Caco-2 (cell line): ENCODE measurements around the gene FASTK. TPM values are rescaled to one million over a fixed set of nuclear protein-coding genes. Genes with fewer than 3 reads are reported as not detected.
"Not testable (repeated sequence)": the region's sequence is repeated elsewhere in the genome, so short reads cannot be mapped to it uniquely, and the experiment has no call there.

Experiments
- BruUV-seq: library from RNA; stranded (reverse); fragments of 400-500 nt; replicated peaks from 2 replicates; lab custom pipeline; 2021; lab: Mats Ljungman, UMichigan
- CTCF ChIA-PET: fragments of 300-600 bp; sonication (Branson Sonifier 250); formaldehyde crosslinking; loops from one replicate; lab custom pipeline; 2022; ENCODE audit warnings: antibody characterized with exemption; lab: Charles Lee
- POLR2A ChIA-PET: fragments of 300-600 bp; sonication (Branson Sonifier 250); formaldehyde crosslinking; loops from one replicate; lab custom pipeline; 2022; ENCODE audit warnings: antibody characterized with exemption; lab: Charles Lee
- DNase-seq, 2 experiments: peaks; one replicate each; pipeline versions ENCODE4 v3.0.0 to v3.0.0-alpha.2; 2020 to 2022
- H3K27me3 ChIP-seq: replicated peaks from 2 replicates; pipeline ENCODE4 v1.6.0; 2011; ENCODE audit warnings: low read length; ENCODE audit not compliant: control insufficient read depth, insufficient read depth
- H3K36me3 ChIP-seq: 2 replicates; pipeline ENCODE4 v1.5.1; 2011; ENCODE audit warnings: low read length; ENCODE audit not compliant: control insufficient read depth, insufficient read depth
- H3K4me1 ChIP-seq: fragments of 250-450 bp; sonication (Bioruptor Pico); 2 replicates; pipeline ENCODE4 v1.5.1; 2020; ENCODE audit warnings: mild to moderate bottlenecking
- H3K4me3 ChIP-seq: 2 replicates; pipeline ENCODE4 v1.5.1; 2011; ENCODE audit warnings: low read depth, mild to moderate bottlenecking, control low read depth, low read length
- H3K9me3 ChIP-seq: fragments of 250-450 bp; sonication (Bioruptor Pico); 2 replicates; pipeline ENCODE4 v1.5.1; 2020; ENCODE audit warnings: mild to moderate bottlenecking, moderate library complexity
- H3K27ac Mint-ChIP-seq: one replicate; pipeline ENCODE4 v1.8.0; 2022; ENCODE audit warnings: mixed read lengths; ENCODE audit not compliant: unreplicated experiment
- H3K27me3 Mint-ChIP-seq: one replicate; pipeline ENCODE4 v1.8.0; 2022; ENCODE audit warnings: mixed read lengths; ENCODE audit not compliant: insufficient read depth, unreplicated experiment
- H3K36me3 Mint-ChIP-seq: one replicate; pipeline ENCODE4 v1.8.0; 2022; ENCODE audit warnings: mild to moderate bottlenecking, mixed read lengths; ENCODE audit not compliant: insufficient read depth, unreplicated experiment
- H3K4me1 Mint-ChIP-seq: one replicate; pipeline ENCODE4 v1.8.0; 2022; ENCODE audit warnings: low read depth, mixed read lengths; ENCODE audit not compliant: unreplicated experiment
- H3K4me3 Mint-ChIP-seq: one replicate; pipeline ENCODE4 v1.8.0; 2022; ENCODE audit warnings: mild to moderate bottlenecking, moderate library complexity, mixed read lengths; ENCODE audit not compliant: unreplicated experiment
- H3K9me3 Mint-ChIP-seq: one replicate; pipeline ENCODE4 v1.8.0; 2022; ENCODE audit warnings: mixed read lengths; ENCODE audit not compliant: unreplicated experiment
- CTCF ChIP-seq, 2 experiments: fragments of 200-600 bp in 1 of 2; IDR thresholded peaks; 1 replicate in 1 of 2; 2 replicates in 1 of 2; pipeline versions ENCODE4 v1.5.1 to v1.8.0; 2011 to 2022; ENCODE audit warnings: antibody characterized with exemption in 1 of 2, control low read depth in 1 of 2, inconsistent platforms in 1 of 2, low read depth in 1 of 2, low read length in 1 of 2, mild to moderate bottlenecking in 1 of 2, moderate library complexity in 1 of 2; ENCODE audit not compliant: insufficient read depth in 1 of 2, severe bottlenecking in 1 of 2, unreplicated experiment in 1 of 2
- intact Hi-C: fragments of 100-400 bp; cut with micrococcal nuclease; formaldehyde crosslinking; loops from one replicate; pipeline ENCODE4 v1.10.0; 2022; ENCODE audit not compliant: unreplicated experiment
- total RNA-seq: library from RNA; stranded (reverse); gene quantifications from 2 replicates; pipeline ENCODE4 v1.2.3, GENCODE V29; 2022

Gene FASTK
- total RNA-seq, 1 experiment from 2014 or later: 114 TPM

- Histone ChIP-seq H3K27me3 (no peaks in the 10 kb centered on the region; the same call in 1 of the 2 replicates), H3K36me3 (no peaks in the 10 kb centered on the region), H3K4me3 (no peak overlapping the region), H3K9me3 (no peaks in the 10 kb centered on the region), H3K4me1 (no peaks in the 10 kb centered on the region)
- H3K27me3 Mint-ChIP-seq: peaks cover 4% of the 10 kb centered on the region
- POLR2A ChIA-PET: interaction anchor here (1.0 kb wide), 1 partner anchor 18 kb away, joined by 3 read pairs; the partner anchor contains the start of gene ABCB8
- intact Hi-C loops: no loop called here
- no peaks in the 10 kb centered on the region for H3K9me3 Mint-ChIP-seq
- no peak for TF ChIP-seq CTCF (IDR thresholded peaks at IDR 0.05; ENCODE audit: insufficient read depth in 1 of 2, low read depth in 1 of 2, low read length in 1 of 2, severe bottlenecking in 1 of 2, unreplicated experiment in 1 of 2)
- no peaks in the 10 kb centered on the region for H3K4me1 Mint-ChIP-seq
- CTCF ChIA-PET: no interaction called here
- H3K4me3 Mint-ChIP-seq: no peak overlapping the region
- no peak for DNase-seq
- H3K27ac Mint-ChIP-seq: no peak overlapping the region
- H3K36me3 Mint-ChIP-seq: no peaks in the 10 kb centered on the region
- BruUV-seq: no TSS peak
These were observed 34.6 kb downstream of the FASTK start for GRCh38 chr7:151045967-151046366.

GRCh38 chr7:151045262-151045661, 35.3 kb downstream of the FASTK start:
- Mint-ChIP-seq H3K27ac (no peak overlapping the region), H3K9me3 (no peaks in the 10 kb centered on the region), H3K4me3 (no peak overlapping the region), H3K27me3 (peaks cover 4% of the 10 kb centered on the region), H3K36me3 (no peaks in the 10 kb centered on the region), H3K4me1 (no peaks in the 10 kb centered on the region)
- Histone ChIP-seq H3K4me1 (no peaks in the 10 kb centered on the region), H3K4me3 (no peak overlapping the region), H3K27me3 (no peaks in the 10 kb centered on the region; the same call in 1 of the 2 replicates), H3K9me3 (no peaks in the 10 kb centered on the region), H3K36me3 (no peaks in the 10 kb centered on the region)
- ChIA-PET CTCF (no interaction called here), POLR2A (no interaction called here)
- TF ChIP-seq CTCF (IDR thresholded peaks at IDR 0.05; ENCODE audit: insufficient read depth in 1 of 2, low read depth in 1 of 2, low read length in 1 of 2, severe bottlenecking in 1 of 2, unreplicated experiment in 1 of 2): no peak
- intact Hi-C loops: no loop called here
- no TSS peak for BruUV-seq
- no peak for DNase-seq

- Histone ChIP-seq H3K9me3 (no peaks in the 10 kb centered on the region), H3K4me1 (peaks cover 8% of the 10 kb centered on the region), H3K4me3 (no peak overlapping the region), H3K27me3 (no peaks in the 10 kb centered on the region; the same call in 1 of the 2 replicates), H3K36me3 (no peaks in the 10 kb centered on the region)
- Mint-ChIP-seq H3K27me3 (no peaks in the 10 kb centered on the region), H3K36me3 (no peaks in the 10 kb centered on the region), H3K4me3 (no peak overlapping the region), H3K9me3 (no peaks in the 10 kb centered on the region), H3K27ac (no peak overlapping the region), H3K4me1 (peaks cover 5% of the 10 kb centered on the region)
- no peak for TF ChIP-seq CTCF (IDR thresholded peaks at IDR 0.05; ENCODE audit: insufficient read depth in 1 of 2, low read depth in 1 of 2, low read length in 1 of 2, severe bottlenecking in 1 of 2, unreplicated experiment in 1 of 2)
- no peak for DNase-seq
- intact Hi-C loops: no loop called here
- ChIA-PET POLR2A (no interaction called here), CTCF (interaction anchor here (0.7 kb wide), 1 partner anchor 18 kb away, joined by 3 read pairs; no protein-coding TSS in a partner anchor)
- no TSS peak for BruUV-seq
These were observed 36.6 kb downstream of the FASTK start for GRCh38 chr7:151043959-151044358.

GRCh38 chr7:151043449-151043848, 37.2 kb downstream of the FASTK start:
- H3K27me3 Mint-ChIP-seq, H3K4me1 Mint-ChIP-seq, intact Hi-C loops, H3K4me3 Mint-ChIP-seq, H3K9me3 ChIP-seq, POLR2A ChIA-PET, H3K27ac Mint-ChIP-seq, H3K27me3 ChIP-seq, BruUV-seq, H3K9me3 Mint-ChIP-seq, H3K36me3 Mint-ChIP-seq, H3K4me3 ChIP-seq, CTCF ChIA-PET, DNase-seq, H3K36me3 ChIP-seq: not testable (repeated sequence)
- peaks cover 12% of the 10 kb centered on the region for H3K4me1 ChIP-seq
